BJ (cell line): ENCODE data around the gene OPTC. TPM values are rescaled to one million over a fixed set of nuclear protein-coding genes. Genes with fewer than 3 reads are reported as not detected.
A peak's percentile ranks its signal among the peaks of the same experiment; 100 is the strongest.

Source experiments
- CTCF ChIA-PET: fragments of 350-600 bp; formaldehyde crosslinking; extraction: SDS; loops from one replicate; lab custom pipeline; 2021; ENCODE audit warnings: antibody characterized with exemption, inconsistent platforms; lab: Yijun Ruan, JAX
- POLR2A ChIA-PET: fragments of 300-600 bp; sonication (Branson Sonifier 250); formaldehyde crosslinking; extraction: SDS; loops from one replicate; lab custom pipeline; 2021; ENCODE audit warnings: antibody characterized with exemption; lab: Charles Lee
- DNase-seq: peaks from one replicate; pipeline ENCODE4 v3.0.0-alpha.2; 2011; ENCODE audit warnings: low read depth
- H3K27me3 ChIP-seq: 2 replicates; pipeline ENCODE4 v1.6.0; 2011; ENCODE audit warnings: low read length; ENCODE audit not compliant: control insufficient read depth, insufficient read depth
- H3K36me3 ChIP-seq: 2 replicates; pipeline ENCODE4 v1.5.1; 2011; ENCODE audit warnings: low read length; ENCODE audit not compliant: control insufficient read depth, insufficient read depth
- H3K4me3 ChIP-seq: 2 replicates; pipeline ENCODE4 v1.5.1; 2011; ENCODE audit warnings: low read depth, mild to moderate bottlenecking, control low read depth, low read length
- polyA plus RNA-seq: library from polyadenylated mRNA; depleted of rRNA; stranded (reverse); fragments of >200 nt; gene quantifications from 2 replicates; pipeline ENCODE4 v1.2.3, GENCODE V29; 2011
- TF ChIP-seq, protein P1 (sequence below): IDR thresholded peaks from 2 replicates; pipeline ENCODE4 v1.5.1; 2011; ENCODE audit warnings: low read depth, mild to moderate bottlenecking, control low read depth, inconsistent platforms, low read length, moderate library complexity; ENCODE audit not compliant: insufficient read depth

Gene OPTC
- polyA plus RNA-seq, 1 experiment, result not detected

DNA sequence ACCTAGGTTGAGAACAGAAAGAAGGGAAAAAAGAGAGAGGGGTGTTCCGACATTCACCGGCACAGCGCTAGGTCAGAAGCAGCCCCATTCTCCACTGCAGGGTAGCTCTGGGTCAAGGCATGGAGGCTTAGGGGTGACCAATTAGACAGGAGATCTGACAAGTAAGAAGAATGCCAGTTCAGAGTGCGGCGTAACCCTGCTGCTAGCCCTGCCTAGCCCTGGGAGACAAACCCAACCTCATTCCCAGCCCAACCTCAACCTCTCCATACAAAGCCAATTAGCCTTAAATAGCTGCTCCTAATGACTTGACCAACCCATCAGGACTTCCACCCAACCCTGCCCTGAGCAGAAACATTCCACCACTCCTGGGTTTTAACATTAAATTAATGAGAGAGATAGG is 15.0 kb upstream of the OPTC start:
- POLR2A ChIA-PET, result no interaction called here

DNA sequence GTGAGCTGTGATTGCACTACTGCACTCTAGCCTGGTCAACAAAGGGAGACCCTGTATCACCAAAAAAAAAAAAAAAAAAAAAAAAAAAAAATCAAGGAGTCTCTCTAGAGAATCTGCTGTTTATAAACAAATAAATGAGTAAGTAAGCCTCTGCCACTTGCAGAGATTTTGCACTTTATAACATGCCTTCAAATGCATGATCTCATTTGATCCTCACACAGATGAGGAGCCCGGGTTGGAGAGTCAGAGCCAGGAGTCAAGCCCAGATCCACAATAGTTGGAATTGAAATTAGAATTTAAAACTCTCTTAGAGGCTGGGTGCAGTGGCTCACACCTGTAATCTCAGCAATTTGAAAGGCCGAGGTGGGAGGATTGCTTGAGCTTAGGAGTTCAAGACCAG is 14.3 kb upstream of the OPTC start:
- TF ChIP-seq, protein P1, sequence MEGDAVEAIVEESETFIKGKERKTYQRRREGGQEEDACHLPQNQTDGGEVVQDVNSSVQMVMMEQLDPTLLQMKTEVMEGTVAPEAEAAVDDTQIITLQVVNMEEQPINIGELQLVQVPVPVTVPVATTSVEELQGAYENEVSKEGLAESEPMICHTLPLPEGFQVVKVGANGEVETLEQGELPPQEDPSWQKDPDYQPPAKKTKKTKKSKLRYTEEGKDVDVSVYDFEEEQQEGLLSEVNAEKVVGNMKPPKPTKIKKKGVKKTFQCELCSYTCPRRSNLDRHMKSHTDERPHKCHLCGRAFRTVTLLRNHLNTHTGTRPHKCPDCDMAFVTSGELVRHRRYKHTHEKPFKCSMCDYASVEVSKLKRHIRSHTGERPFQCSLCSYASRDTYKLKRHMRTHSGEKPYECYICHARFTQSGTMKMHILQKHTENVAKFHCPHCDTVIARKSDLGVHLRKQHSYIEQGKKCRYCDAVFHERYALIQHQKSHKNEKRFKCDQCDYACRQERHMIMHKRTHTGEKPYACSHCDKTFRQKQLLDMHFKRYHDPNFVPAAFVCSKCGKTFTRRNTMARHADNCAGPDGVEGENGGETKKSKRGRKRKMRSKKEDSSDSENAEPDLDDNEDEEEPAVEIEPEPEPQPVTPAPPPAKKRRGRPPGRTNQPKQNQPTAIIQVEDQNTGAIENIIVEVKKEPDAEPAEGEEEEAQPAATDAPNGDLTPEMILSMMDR, result no peak
- CTCF ChIA-PET, result interaction anchor here (0.7 to 7.2 kb wide), 16 partner anchors 8 to 669 kb away, joined by 3 to 52 read pairs (median 4); no protein-coding TSS in a partner anchor
- no peaks in the 10 kb centered on the region for H3K36me3 ChIP-seq
- no peaks in the 10 kb centered on the region for H3K27me3 ChIP-seq
- no peak for DNase-seq
- POLR2A ChIA-PET, result no interaction called here
- H3K4me3 ChIP-seq, result no peak overlapping the region

More for the DNA sequence above, 15.0 kb upstream of the OPTC start:
- CTCF ChIA-PET, result interaction anchor here (0.8 to 7.2 kb wide), 11 partner anchors 9 to 212 kb away, joined by 3 to 52 read pairs (median 8); no protein-coding TSS in a partner anchor
- DNase-seq, result no peak
- H3K36me3 ChIP-seq, result no peaks in the 10 kb centered on the region
- H3K4me3 ChIP-seq, result no peak overlapping the region
- H3K27me3 ChIP-seq, result no peaks in the 10 kb centered on the region
- TF ChIP-seq, protein P1, result no peak

DNA sequence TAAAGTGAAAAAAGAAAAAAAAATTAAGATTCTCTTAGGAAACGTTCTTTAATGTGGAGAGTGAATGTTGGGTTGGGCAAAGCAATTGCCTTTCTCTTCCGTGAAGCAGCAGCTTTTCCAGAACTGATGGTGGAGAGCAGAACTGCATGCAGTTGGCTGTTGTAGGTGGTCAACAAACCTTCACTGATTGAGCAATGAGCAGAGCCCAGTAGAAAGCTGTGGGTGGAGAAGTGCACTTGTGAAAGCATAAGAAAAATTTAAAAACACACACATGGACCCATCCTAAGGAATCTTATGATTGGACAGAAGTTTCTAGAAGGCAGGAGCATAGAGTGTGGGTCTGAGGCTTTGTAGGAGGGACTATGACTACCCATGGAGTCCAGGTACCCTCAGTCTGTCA is 13.9 kb upstream of the OPTC start:
- CTCF ChIA-PET, result interaction anchor here (0.7 to 7.2 kb wide), 19 partner anchors 9 to 670 kb away, joined by 3 to 52 read pairs (median 4); no protein-coding TSS in a partner anchor
- TF ChIP-seq, protein P1, result peak; percentile 32
- Histone ChIP-seq H3K36me3 (no peaks in the 10 kb centered on the region), H3K27me3 (no peaks in the 10 kb centered on the region), H3K4me3 (no peak overlapping the region)
- DNase-seq, result peak; percentile 67
- POLR2A ChIA-PET, result no interaction called here

DNA sequence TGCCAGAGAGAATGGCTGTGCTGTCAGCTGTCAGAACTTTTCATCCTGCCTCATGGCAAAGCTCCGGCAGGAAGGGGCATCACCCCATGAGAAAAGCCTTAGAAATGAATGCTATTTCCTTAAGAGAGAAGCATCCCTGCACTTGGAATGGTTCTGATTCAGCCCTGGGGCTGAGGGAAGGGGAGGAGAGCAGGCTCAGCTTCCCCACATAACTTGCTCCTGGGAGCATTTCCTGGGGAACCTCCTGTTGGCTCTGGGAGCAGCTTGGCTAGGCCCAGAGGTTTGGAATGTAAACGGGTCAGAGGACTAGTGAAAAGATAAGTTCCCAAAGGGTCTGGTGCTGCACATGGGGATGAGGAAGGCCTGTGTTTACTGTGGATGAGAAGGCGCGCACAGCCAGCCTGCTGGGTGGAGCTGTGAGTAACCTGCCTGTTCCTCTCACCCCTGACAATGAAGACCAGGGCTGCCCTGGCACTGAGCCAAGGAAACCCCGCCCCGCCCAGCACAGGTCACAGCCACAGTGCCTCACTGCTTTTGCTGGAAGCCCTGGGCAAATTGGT is 13.3 kb upstream of the OPTC start:
- Histone ChIP-seq H3K36me3 (no peaks in the 10 kb centered on the region), H3K27me3 (no peaks in the 10 kb centered on the region), H3K4me3 (no peak overlapping the region)
- peak; percentile 96 for DNase-seq
- TF ChIP-seq, protein P1, result no peak
- ChIA-PET POLR2A (no interaction called here), CTCF (interaction anchor here (0.7 to 7.2 kb wide), 18 partner anchors 9 to 670 kb away, joined by 3 to 52 read pairs (median 4); no protein-coding TSS in a partner anchor)

DNA sequence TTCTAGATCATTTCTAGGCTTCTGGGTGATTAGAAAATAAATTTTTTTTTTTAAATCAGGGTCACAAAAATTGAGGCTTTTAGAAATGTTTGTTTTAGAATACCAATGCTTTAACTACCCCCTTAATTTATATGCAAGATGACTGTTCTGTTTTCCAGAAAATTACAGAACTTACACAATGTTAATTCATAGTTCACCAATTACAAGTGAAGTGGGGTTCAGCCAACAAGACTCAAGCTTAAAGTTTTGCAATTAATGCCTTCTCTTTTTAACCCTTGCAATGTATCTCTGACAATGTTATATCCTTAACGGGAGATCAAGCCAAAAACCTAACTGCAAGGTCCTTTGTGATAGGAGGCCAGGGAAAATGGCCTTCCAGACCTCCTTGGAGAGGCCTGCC is 12.8 kb upstream of the OPTC start:
- Histone ChIP-seq H3K36me3 (no peaks in the 10 kb centered on the region), H3K4me3 (no peak overlapping the region), H3K27me3 (no peaks in the 10 kb centered on the region)
- CTCF ChIA-PET, result interaction anchor here (1.0 to 7.2 kb wide), 8 partner anchors 15 to 221 kb away, joined by 3 to 52 read pairs (median 8); no protein-coding TSS in a partner anchor
- POLR2A ChIA-PET, result no interaction called here
- no peak for DNase-seq
- TF ChIP-seq, protein P1, result no peak
